ENCODE measurements around the gene SURF4.
"Not testable (repeated sequence)": the region's sequence is repeated elsewhere in the genome, so short reads cannot be mapped to it uniquely, and the experiment has no call there.

Gene SURF4

GRCh38 chr9:133378408-133378962 lies 2.6 kb upstream of the SURF4 start:
- no peak overlapping the region for H3K4me2 ChIP-seq (ENCODE audit: insufficient read depth, low read length)

GRCh38 chr9:133377721-133378216 lies 1.9 kb upstream of the SURF4 start:
- Histone ChIP-seq H3K4me3 (ENCODE audit: low read depth in 1 of 2, low read length in 2 of 2) (no peak overlapping the region), H3K27me3 (ENCODE audit: insufficient read depth, low read length, poor library complexity) (no peaks in the 10 kb centered on the region), H3K9ac (ENCODE audit: low read depth, low read length) (no peak overlapping the region), H3K79me2 (ENCODE audit: insufficient read depth, low read length) (peaks cover 31% of the 10 kb centered on the region), H3K4me2 (ENCODE audit: insufficient read depth, low read length) (no peak overlapping the region), H3K27ac (ENCODE audit: low read length) (no peak overlapping the region), H2AFZ (ENCODE audit: low read depth, low read length) (no peak overlapping the region; the same call in 1 of the 2 replicates), H3K9me3 (ENCODE audit: insufficient read depth, low read length, severe bottlenecking) (no peaks in the 10 kb centered on the region), H3K4me1 (ENCODE audit: insufficient read depth, low read length) (peaks cover 32% of the 10 kb centered on the region), H3K36me3 (ENCODE audit: insufficient read depth, low read length) (peaks cover 8% of the 10 kb centered on the region), H4K20me1 (ENCODE audit: insufficient read depth, low read length) (peaks cover 20% of the 10 kb centered on the region)
- DNase-seq: no peak
- no peak for ATAC-seq (ENCODE audit: insufficient read depth, low read depth)
- TF ChIP-seq CTCF (IDR thresholded peaks at IDR 0.05; ENCODE audit: borderline replicate concordance, extremely low read depth, low read length, poor library complexity, severe bottlenecking): no peak
- no peak for TF ChIP-seq EZH2 (IDR thresholded peaks at IDR 0.05; ENCODE audit: borderline replicate concordance, low read depth, low read length, severe bottlenecking)

More at GRCh38 chr9:133378408-133378962, 2.6 kb upstream of the SURF4 start:
- Histone ChIP-seq H3K9ac (ENCODE audit: low read depth, low read length) (no peak overlapping the region), H3K27me3 (ENCODE audit: insufficient read depth, low read length, poor library complexity) (no peaks in the 10 kb centered on the region), H3K79me2 (ENCODE audit: insufficient read depth, low read length) (peaks cover 24% of the 10 kb centered on the region), H3K4me3 (ENCODE audit: low read depth in 1 of 2, low read length in 2 of 2) (no peak overlapping the region), H3K4me1 (ENCODE audit: insufficient read depth, low read length) (peaks cover 26% of the 10 kb centered on the region), H3K27ac (ENCODE audit: low read length) (no peak overlapping the region), H3K36me3 (ENCODE audit: insufficient read depth, low read length) (peaks cover 2% of the 10 kb centered on the region), H4K20me1 (ENCODE audit: insufficient read depth, low read length) (peaks cover 13% of the 10 kb centered on the region; the same call in 1 of the 2 replicates), H3K9me3 (ENCODE audit: insufficient read depth, low read length, severe bottlenecking) (no peaks in the 10 kb centered on the region), H2AFZ (ENCODE audit: low read depth, low read length) (no peak overlapping the region; the same call in 1 of the 2 replicates)
- no peak for DNase-seq
- TF ChIP-seq CTCF (IDR thresholded peaks at IDR 0.05; ENCODE audit: borderline replicate concordance, extremely low read depth, low read length, poor library complexity, severe bottlenecking): no peak
- TF ChIP-seq EZH2 (IDR thresholded peaks at IDR 0.05; ENCODE audit: borderline replicate concordance, low read depth, low read length, severe bottlenecking): no peak
- ATAC-seq (ENCODE audit: insufficient read depth, low read depth): no peak

GRCh38 chr9:133377280-133377679 lies 1.4 kb upstream of the SURF4 start:
- H3K4me2 ChIP-seq (ENCODE audit: insufficient read depth, low read length): peak overlapping the region; percentile 95; the same call in 1 of the 2 replicates
- H3K9ac ChIP-seq (ENCODE audit: low read depth, low read length); H2AFZ ChIP-seq (ENCODE audit: low read depth, low read length); ATAC-seq (ENCODE audit: insufficient read depth, low read depth); H3K4me3 ChIP-seq (ENCODE audit: low read depth in 1 of 2, low read length in 2 of 2); DNase-seq; H3K27ac ChIP-seq (ENCODE audit: low read length); H3K27me3 ChIP-seq (ENCODE audit: insufficient read depth, low read length, poor library complexity); H3K9me3 ChIP-seq (ENCODE audit: insufficient read depth, low read length, severe bottlenecking): not testable (repeated sequence)
- peaks cover 12% of the 10 kb centered on the region for H3K36me3 ChIP-seq (ENCODE audit: insufficient read depth, low read length)
- peaks cover 25% of the 10 kb centered on the region for H4K20me1 ChIP-seq (ENCODE audit: insufficient read depth, low read length)
- H3K79me2 ChIP-seq (ENCODE audit: insufficient read depth, low read length): peaks cover 36% of the 10 kb centered on the region
- H3K4me1 ChIP-seq (ENCODE audit: insufficient read depth, low read length): peaks cover 36% of the 10 kb centered on the region

- DNase-seq (peak; percentile 56), ATAC-seq (ENCODE audit: insufficient read depth, low read depth) (peak; percentile 27)
- H3K27ac ChIP-seq (ENCODE audit: low read length): peak overlapping the region; percentile 91
- H3K27me3 ChIP-seq (ENCODE audit: insufficient read depth, low read length, poor library complexity): no peaks in the 10 kb centered on the region
- no peak for TF ChIP-seq EZH2 (IDR thresholded peaks at IDR 0.05; ENCODE audit: borderline replicate concordance, low read depth, low read length, severe bottlenecking)
- peak; percentile 56 for TF ChIP-seq CTCF (IDR thresholded peaks at IDR 0.05; ENCODE audit: borderline replicate concordance, extremely low read depth, low read length, poor library complexity, severe bottlenecking)
- peaks cover 56% of the 10 kb centered on the region for H3K79me2 ChIP-seq (ENCODE audit: insufficient read depth, low read length)
- H3K4me2 ChIP-seq (ENCODE audit: insufficient read depth, low read length): peak overlapping the region; percentile 95
- peak overlapping the region; percentile 98 to 100 for H3K4me3 ChIP-seq (ENCODE audit: low read depth in 1 of 2, low read length in 2 of 2)
- peaks cover 46% of the 10 kb centered on the region for H4K20me1 ChIP-seq (ENCODE audit: insufficient read depth, low read length)
- peak overlapping the region; percentile 77 for H2AFZ ChIP-seq (ENCODE audit: low read depth, low read length)
- no peaks in the 10 kb centered on the region for H3K9me3 ChIP-seq (ENCODE audit: insufficient read depth, low read length, severe bottlenecking)
- H3K36me3 ChIP-seq (ENCODE audit: insufficient read depth, low read length): peaks cover 33% of the 10 kb centered on the region
- peak overlapping the region; percentile 89 for H3K9ac ChIP-seq (ENCODE audit: low read depth, low read length)
- H3K4me1 ChIP-seq (ENCODE audit: insufficient read depth, low read length): peaks cover 40% of the 10 kb centered on the region
Measured at GRCh38 chr9:133375116-133375723, 640 bp downstream of the SURF4 start.
